HepG2 (cell line): ENCODE measurements around the gene STK36. TPM values are rescaled to one million over a fixed set of nuclear protein-coding genes. Genes with fewer than 3 reads are reported as not detected.
A peak's percentile ranks its signal among the peaks of the same experiment; 100 is the strongest.

ENCODE experiments used
- ERF ChIP-seq: IDR thresholded peaks from 2 replicates; pipeline ENCODE4 v1.6.1; 2018; ENCODE audit warnings: missing biosample characterization, missing genetic modification reagents
- FOXK1 ChIP-seq: sonication (generic); formaldehyde crosslinking; IDR thresholded peaks from 2 replicates; pipeline ENCODE4 v1.4.0; 2020; ENCODE audit warnings: low read depth, missing genetic modification reagents, borderline replicate concordance
- KAT2B ChIP-seq: fragments of 150-350 bp; IDR thresholded peaks from 2 replicates; pipeline ENCODE4 v1.6.1; 2014; ENCODE audit warnings: low read depth, low read length, borderline replicate concordance
- KDM6A ChIP-seq: IDR thresholded peaks from 2 replicates; pipeline ENCODE4 v1.6.1; 2016; ENCODE audit warnings: low read depth
- MEIS2 ChIP-seq: sonication (generic); formaldehyde crosslinking; IDR thresholded peaks from 2 replicates; pipeline ENCODE4 v1.9.0; 2021; ENCODE audit warnings: mild to moderate bottlenecking, missing genetic modification reagents
- MXD3 ChIP-seq: IDR thresholded peaks from 2 replicates; pipeline ENCODE4 v1.6.1; 2016; ENCODE audit warnings: mild to moderate bottlenecking, missing biosample characterization, missing genetic modification reagents
- ZBTB33 ChIP-seq: sonication (generic); formaldehyde crosslinking; IDR thresholded peaks from 2 replicates; pipeline ENCODE4 v1.4.0; 2020; ENCODE audit warnings: missing genetic modification reagents
- ZFAT ChIP-seq: sonication (generic); formaldehyde crosslinking; conservative IDR thresholded peaks from 2 replicates; pipeline ENCODE4 v1.8.1; 2023; ENCODE audit warnings: missing genetic modification reagents, inconsistent platforms
- ZHX2 ChIP-seq, 2 experiments: sonication (generic) in 1 of 2; formaldehyde crosslinking in 1 of 2; IDR thresholded peaks; 2 replicates each; pipeline versions ENCODE4 v1.6.1 to v1.9.0; 2014 to 2022; ENCODE audit warnings: antibody characterized with exemption in 1 of 2, borderline replicate concordance in 1 of 2, inconsistent platforms in 1 of 2, low read depth in 1 of 2, missing genetic modification reagents in 1 of 2
- ZMYM2 ChIP-seq: sonication (generic); formaldehyde crosslinking; IDR thresholded peaks from 2 replicates; pipeline ENCODE4 v1.8.0; 2022; ENCODE audit warnings: mild to moderate bottlenecking, missing genetic modification reagents
- ZNF280B ChIP-seq: sonication (generic); formaldehyde crosslinking; IDR thresholded peaks from 2 replicates; pipeline ENCODE4 v1.5.0; 2020; ENCODE audit warnings: missing genetic modification reagents, mild to moderate bottlenecking, borderline replicate concordance
- ZNF446 ChIP-seq: sonication (generic); formaldehyde crosslinking; IDR thresholded peaks from 2 replicates; pipeline ENCODE4 v1.5.0; 2020; ENCODE audit warnings: mild to moderate bottlenecking, missing genetic modification reagents
- ZNF512B ChIP-seq: sonication (generic); formaldehyde crosslinking; IDR thresholded peaks from 2 replicates; pipeline ENCODE4 v1.5.1; 2020; ENCODE audit warnings: missing genetic modification reagents, mild to moderate bottlenecking, borderline replicate concordance
- ZNF713 ChIP-seq: sonication (generic); formaldehyde crosslinking; IDR thresholded peaks from 2 replicates; pipeline ENCODE4 v1.4.0; 2020; ENCODE audit warnings: mild to moderate bottlenecking, missing genetic modification reagents
- ZNF891 ChIP-seq: sonication (generic); formaldehyde crosslinking; IDR thresholded peaks from 2 replicates; pipeline ENCODE4 v1.5.0; 2020; ENCODE audit warnings: mild to moderate bottlenecking, missing genetic modification reagents
- polyA plus RNA-seq, 8 experiments: library from polyadenylated mRNA; depleted of rRNA in 3 of 8; stranded (reverse) in 7 of 8; unstranded in 1 of 8; fragments of >200 nt; fragmentation: Illumina TruSeq in 4 of 8; extraction: Trizol in 4 of 8; gene quantifications; 2 replicates each; pipeline versions ENCODE4 v1.2.1 to v1.2.3, GENCODE V29; 2011 to 2016; ENCODE audit warnings: low read depth in 4 of 8, missing spikeins in 1 of 8, mixed read lengths in 1 of 8; ENCODE audit not compliant: insufficient read depth in 1 of 8
- total RNA-seq, 5 experiments: library from RNA; depleted of rRNA; stranded (reverse); fragments of >200 nt; fragmentation: Illumina TruSeq; extraction: Trizol; gene quantifications; 2 replicates each; pipeline ENCODE4 v1.2.3, GENCODE V29; 2016; ENCODE audit warnings: low read depth in 1 of 5

Gene STK36
- total and polyA plus RNA-seq, 2 of the 13 experiments (the other 11 are each of a cell fraction or from before 2014, with no cell fraction given), result 45.9 to 83.5 TPM

- TF ChIP-seq ZBTB33, result peak; percentile 34; the same call in 1 of the 2 replicates
- 0 out of 2 replicates have a peak, but pooled peaks have one; percentile 17 for TF ChIP-seq ZNF512B (CRISPR knock-in tag)
- no peak for TF ChIP-seq ZMYM2 (CRISPR knock-in tag)
- peak; percentile 74; the same call in 1 of the 2 replicates for TF ChIP-seq FOXK1 (CRISPR knock-in tag)
- TF ChIP-seq KAT2B, result no peak
- TF ChIP-seq MEIS2 (CRISPR knock-in tag), result peak; percentile 80
- no peak for TF ChIP-seq ZFAT (CRISPR knock-in tag)
- TF ChIP-seq ZHX2 (IDR thresholded peaks at IDR 0.05; ENCODE audit: low read depth), result peak; percentile 39; the same call in 1 of the 2 replicates
- TF ChIP-seq ZHX2 (CRISPR knock-in tag; IDR thresholded peaks at IDR 0.05; ENCODE audit: borderline replicate concordance), result no peak
- peak; percentile 77; the same call in 1 of the 2 replicates for TF ChIP-seq MXD3 (CRISPR knock-in tag)
- TF ChIP-seq ZNF280B (CRISPR knock-in tag), result 0 out of 2 replicates have a peak, but pooled peaks have one; percentile 58
- TF ChIP-seq KDM6A (CRISPR knock-in tag), result no peak
- peak; percentile 33; the same call in 1 of the 2 replicates for TF ChIP-seq ZNF446 (CRISPR knock-in tag)
- peak; percentile 83 for TF ChIP-seq ERF (CRISPR knock-in tag)
- peak; percentile 87; the same call in 1 of the 2 replicates for TF ChIP-seq ZNF891
- no peak for TF ChIP-seq ZNF713 (CRISPR knock-in tag)
These were observed 12.5 kb upstream of the STK36 start, which contains the start of the genes BCS1L and ZNF142 (continued) for GRCh38 chr2:218659258-218659987.
